AG04450 (cell line): ENCODE data around the gene HLA-DOB. TPM values are rescaled to one million over a fixed set of nuclear protein-coding genes. Genes with fewer than 3 reads are reported as not detected.

Source experiments
- CTCF ChIA-PET: fragments of 300-600, 350-600 bp; formaldehyde crosslinking; extraction: SDS; loops from one replicate; lab custom pipeline; 2022; ENCODE audit warnings: antibody characterized with exemption, inconsistent platforms; lab: Charles Lee
- POLR2A ChIA-PET: fragments of 350-600 bp; formaldehyde crosslinking; extraction: SDS; loops from one replicate; lab custom pipeline; 2021; ENCODE audit warnings: antibody characterized with exemption, inconsistent platforms; lab: Yijun Ruan, JAX
- DNase-seq: peaks from one replicate; pipeline ENCODE4 v3.0.0-alpha.2; 2011; ENCODE audit warnings: low read depth, low spot score
- H3K27ac ChIP-seq: one replicate; pipeline ENCODE4 v1.5.1; 2012; ENCODE audit warnings: low read depth, low read length, control low read depth
- H3K27me3 ChIP-seq: one replicate; pipeline ENCODE4 v1.6.0; 2012; ENCODE audit warnings: low read length; ENCODE audit not compliant: control insufficient read depth, insufficient read depth
- H3K4me3 ChIP-seq: 2 replicates; pipeline ENCODE4 v1.5.1; 2011; ENCODE audit warnings: mild to moderate bottlenecking, low read depth, low read length, control low read depth
- H3K9me3 ChIP-seq: 2 replicates; pipeline ENCODE4 v1.5.1; 2012; ENCODE audit warnings: low read length; ENCODE audit not compliant: control insufficient read depth, insufficient read depth
- polyA plus RNA-seq: library from polyadenylated mRNA; depleted of rRNA; stranded (reverse); fragments of >200 nt; gene quantifications from 2 replicates; pipeline ENCODE4 v1.2.3, GENCODE V29; 2011
- TF ChIP-seq, protein P1 (sequence below): IDR thresholded peaks from 2 replicates; pipeline ENCODE4 v1.5.1; 2011; ENCODE audit warnings: low read depth, low read length, control low read depth, inconsistent platforms

HLA-DOB gene
- polyA plus RNA-seq, 1 experiment = not detected

DNA sequence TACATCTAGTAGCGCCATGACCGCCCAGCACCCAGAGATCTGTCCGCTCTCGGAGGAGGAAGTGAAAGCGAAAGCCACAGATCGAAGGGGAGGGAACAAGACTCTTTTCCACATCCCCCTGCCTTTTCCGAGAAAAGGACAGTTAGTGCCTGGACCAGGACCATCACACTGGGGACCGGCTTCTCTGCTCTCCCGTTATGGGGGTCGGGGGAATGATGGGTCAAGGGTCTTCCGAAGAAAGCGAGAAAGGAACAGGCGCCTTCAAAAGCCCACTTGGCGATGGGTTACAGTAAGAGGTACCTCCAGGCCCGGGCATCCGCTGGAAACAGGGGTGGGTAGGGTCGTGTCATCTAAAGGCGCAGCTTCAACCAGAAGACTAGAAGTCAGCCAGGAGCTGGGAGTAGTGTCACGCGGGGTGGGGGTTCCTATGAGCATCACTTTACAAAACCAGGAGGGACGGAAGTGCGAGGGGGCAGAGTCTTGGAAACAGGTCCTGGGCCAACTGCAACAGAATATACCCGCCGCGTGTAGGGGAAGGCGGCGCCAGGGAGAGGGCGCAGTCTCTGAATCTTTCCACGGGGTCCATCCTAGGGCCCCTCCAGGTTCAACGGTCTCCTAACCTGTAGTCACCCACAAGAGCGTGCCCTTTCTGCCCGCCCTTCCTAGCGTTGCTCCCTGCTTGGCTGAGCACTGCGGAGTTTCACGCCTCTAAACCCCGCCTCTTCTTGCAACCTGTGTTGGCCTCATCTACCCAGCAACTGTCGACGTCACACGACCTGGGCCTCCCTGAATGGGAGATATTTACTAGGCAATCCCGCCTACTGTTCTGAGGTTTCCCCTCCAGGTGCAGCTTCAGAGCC lies 27.4 kb upstream of the HLA-DOB start, which contains the start of gene PSMB8:
Gene PSMB8, minus strand, starts transcription at position 69 of the 860 bp plus-strand sequence. Its CDS starts 51 bp downstream, at position 18.
- peak within 1 kb of the TSS; percentile 85 for H3K4me3 ChIP-seq
- peak; percentile 72 for DNase-seq
- ChIA-PET CTCF (interaction anchor here (0.6 to 3.9 kb wide), 6 partner anchors 9 to 864 kb away, joined by 3 to 38 read pairs (median 8); partner anchors contain the start of genes PSMB9 and TAP1), POLR2A (interaction anchor here (1.0 to 1.9 kb wide), 2 partner anchors 9 to 128 kb away, joined by 7 to 12 read pairs; partner anchors contain the start of genes PSMB9 and TAP1)
- TF ChIP-seq, protein P1, sequence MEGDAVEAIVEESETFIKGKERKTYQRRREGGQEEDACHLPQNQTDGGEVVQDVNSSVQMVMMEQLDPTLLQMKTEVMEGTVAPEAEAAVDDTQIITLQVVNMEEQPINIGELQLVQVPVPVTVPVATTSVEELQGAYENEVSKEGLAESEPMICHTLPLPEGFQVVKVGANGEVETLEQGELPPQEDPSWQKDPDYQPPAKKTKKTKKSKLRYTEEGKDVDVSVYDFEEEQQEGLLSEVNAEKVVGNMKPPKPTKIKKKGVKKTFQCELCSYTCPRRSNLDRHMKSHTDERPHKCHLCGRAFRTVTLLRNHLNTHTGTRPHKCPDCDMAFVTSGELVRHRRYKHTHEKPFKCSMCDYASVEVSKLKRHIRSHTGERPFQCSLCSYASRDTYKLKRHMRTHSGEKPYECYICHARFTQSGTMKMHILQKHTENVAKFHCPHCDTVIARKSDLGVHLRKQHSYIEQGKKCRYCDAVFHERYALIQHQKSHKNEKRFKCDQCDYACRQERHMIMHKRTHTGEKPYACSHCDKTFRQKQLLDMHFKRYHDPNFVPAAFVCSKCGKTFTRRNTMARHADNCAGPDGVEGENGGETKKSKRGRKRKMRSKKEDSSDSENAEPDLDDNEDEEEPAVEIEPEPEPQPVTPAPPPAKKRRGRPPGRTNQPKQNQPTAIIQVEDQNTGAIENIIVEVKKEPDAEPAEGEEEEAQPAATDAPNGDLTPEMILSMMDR = peak; percentile 42
- H3K27me3 ChIP-seq = no peaks in the 10 kb centered on the region
- H3K27ac ChIP-seq = peak within 1 kb of the TSS; percentile 73
- H3K9me3 ChIP-seq = no peaks in the 10 kb centered on the region; the same call in 1 of the 2 replicates

- ChIA-PET CTCF (interaction anchor here (0.6 to 6.8 kb wide), 4 partner anchors 10 to 863 kb away, joined by 3 to 271 read pairs (median 28); partner anchors contain the start of genes PSMB9 and TAP1), POLR2A (interaction anchor here (1.9 kb wide), 1 partner anchor 128 kb away, joined by 12 read pairs; no protein-coding TSS in a partner anchor)
- Histone ChIP-seq H3K27ac (peak overlapping the region; percentile 73), H3K9me3 (no peaks in the 10 kb centered on the region; the same call in 1 of the 2 replicates), H3K4me3 (peak overlapping the region; percentile 85), H3K27me3 (no peaks in the 10 kb centered on the region)
- no peak for DNase-seq
- TF ChIP-seq, protein P1 = no peak
Measured at GRCh38 chr6:32843331-32843978, 26.7 kb upstream of the HLA-DOB start.

DNA sequence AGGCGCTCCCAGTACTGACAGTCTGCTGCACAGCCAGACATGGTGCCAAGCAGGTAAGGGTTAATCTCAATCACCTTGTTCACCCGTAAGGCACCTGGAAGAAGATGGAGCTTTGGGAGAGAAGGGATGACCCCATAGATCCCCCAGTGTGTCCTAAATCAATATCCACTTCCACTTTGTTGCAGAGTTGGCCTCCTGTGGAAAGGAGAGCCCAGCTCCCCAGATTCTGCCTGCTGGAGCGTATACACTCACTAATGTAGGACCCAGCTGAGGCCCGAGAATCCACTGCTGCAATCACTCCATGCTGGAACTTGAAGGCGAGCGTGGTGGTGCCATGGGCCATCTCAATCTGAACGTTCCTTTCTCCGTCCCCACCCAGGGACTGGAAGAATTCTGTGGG lies 25.9 kb upstream of the HLA-DOB start:
- TF ChIP-seq, protein P1 = no peak
- no peak overlapping the region for H3K27ac ChIP-seq
- H3K9me3 ChIP-seq = no peaks in the 10 kb centered on the region; the same call in 1 of the 2 replicates
- DNase-seq = no peak
- H3K27me3 ChIP-seq = no peaks in the 10 kb centered on the region
- peak overlapping the region; percentile 18; the same call in 1 of the 2 replicates for H3K4me3 ChIP-seq
- ChIA-PET POLR2A (no interaction called here), CTCF (interaction anchor here (0.9 to 6.8 kb wide), 2 partner anchors 18 to 27 kb away, joined by 3 to 271 read pairs; no protein-coding TSS in a partner anchor)

DNA sequence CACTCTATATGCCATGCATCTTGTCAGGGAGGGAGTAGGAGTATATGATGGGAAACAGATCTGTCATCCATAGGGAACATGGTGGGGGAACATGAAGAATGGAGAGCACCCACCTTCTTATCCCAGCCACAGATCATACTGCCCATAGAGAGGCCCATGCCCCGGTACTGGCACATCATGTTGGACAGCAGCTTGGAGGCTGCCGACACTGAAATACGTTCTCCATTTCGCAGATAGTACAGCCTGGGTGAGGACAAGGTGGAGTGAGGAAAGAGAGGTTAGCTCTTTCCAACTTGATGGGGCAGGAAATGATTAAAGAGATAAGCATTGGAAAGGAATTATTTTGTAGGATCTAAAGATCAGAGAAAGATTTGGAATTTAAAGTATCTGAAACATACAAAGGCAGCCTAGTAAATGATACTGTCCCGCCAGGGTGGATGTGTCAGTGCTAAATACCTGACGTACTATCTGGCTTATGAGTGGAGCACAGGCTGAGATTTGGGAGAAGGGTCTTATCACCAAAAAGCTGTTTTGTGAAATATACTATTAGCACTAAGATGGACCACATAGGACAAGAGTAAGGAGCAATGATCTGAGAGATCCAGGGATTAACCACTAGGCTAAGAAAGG lies 25.3 kb upstream of the HLA-DOB start:
- POLR2A ChIA-PET = no interaction called here
- CTCF ChIA-PET = interaction anchor here (0.9 to 6.8 kb wide), 4 partner anchors 19 to 143 kb away, joined by 3 to 271 read pairs (median 24); no protein-coding TSS in a partner anchor

More for the DNA sequence above, 25.3 kb upstream of the HLA-DOB start:
- Histone ChIP-seq H3K27me3 (no peaks in the 10 kb centered on the region), H3K9me3 (no peaks in the 10 kb centered on the region; the same call in 1 of the 2 replicates), H3K27ac (no peak overlapping the region), H3K4me3 (no peak overlapping the region)
- TF ChIP-seq, protein P1 = no peak
- DNase-seq = no peak
